Choroid plexus epithelial cell (primary cell): ENCODE data around the gene TAF13.
"Not testable (repeated sequence)": the region's sequence is repeated elsewhere in the genome, so short reads cannot be mapped to it uniquely, and the experiment has no call there.

ENCODE experiments used
- DNase-seq: peaks from one replicate; pipeline ENCODE4 v3.0.0-alpha.2; 2010; ENCODE audit warnings: low read depth
- H3K4me3 ChIP-seq: 2 replicates; pipeline ENCODE4 v1.5.1; 2011; ENCODE audit warnings: low read depth, mild to moderate bottlenecking, control low read depth, low read length, moderate library complexity
- TF ChIP-seq, protein P1 (sequence below): conservative IDR thresholded peaks from 2 replicates; pipeline ENCODE4 v1.5.1; 2011; ENCODE audit warnings: low read depth, mild to moderate bottlenecking, control low read depth, inconsistent platforms, low read length, moderate library complexity

The TAF13 gene

DNA sequence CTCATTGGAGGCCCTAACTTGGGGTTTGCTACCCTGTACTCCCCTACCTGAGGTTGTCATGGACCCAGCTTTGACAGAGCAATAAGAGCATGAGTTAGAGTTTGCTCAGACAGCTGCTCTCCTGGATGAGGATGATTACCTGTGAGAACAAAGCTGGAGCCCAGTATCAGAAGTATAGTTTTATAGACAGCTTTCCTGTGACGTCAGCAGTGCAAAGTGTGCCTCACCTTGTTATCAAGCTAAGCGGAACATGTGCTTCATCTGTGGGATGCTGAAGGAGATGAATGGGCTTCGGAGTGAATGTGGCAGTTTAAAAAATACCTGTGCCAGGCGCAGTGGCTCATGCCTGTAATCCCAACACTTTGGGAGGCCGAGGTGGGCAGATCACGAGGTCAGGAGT lies 28.5 kb downstream of the TAF13 start:
- no peak overlapping the region for H3K4me3 ChIP-seq
- no peak for DNase-seq
- TF ChIP-seq, protein P1, sequence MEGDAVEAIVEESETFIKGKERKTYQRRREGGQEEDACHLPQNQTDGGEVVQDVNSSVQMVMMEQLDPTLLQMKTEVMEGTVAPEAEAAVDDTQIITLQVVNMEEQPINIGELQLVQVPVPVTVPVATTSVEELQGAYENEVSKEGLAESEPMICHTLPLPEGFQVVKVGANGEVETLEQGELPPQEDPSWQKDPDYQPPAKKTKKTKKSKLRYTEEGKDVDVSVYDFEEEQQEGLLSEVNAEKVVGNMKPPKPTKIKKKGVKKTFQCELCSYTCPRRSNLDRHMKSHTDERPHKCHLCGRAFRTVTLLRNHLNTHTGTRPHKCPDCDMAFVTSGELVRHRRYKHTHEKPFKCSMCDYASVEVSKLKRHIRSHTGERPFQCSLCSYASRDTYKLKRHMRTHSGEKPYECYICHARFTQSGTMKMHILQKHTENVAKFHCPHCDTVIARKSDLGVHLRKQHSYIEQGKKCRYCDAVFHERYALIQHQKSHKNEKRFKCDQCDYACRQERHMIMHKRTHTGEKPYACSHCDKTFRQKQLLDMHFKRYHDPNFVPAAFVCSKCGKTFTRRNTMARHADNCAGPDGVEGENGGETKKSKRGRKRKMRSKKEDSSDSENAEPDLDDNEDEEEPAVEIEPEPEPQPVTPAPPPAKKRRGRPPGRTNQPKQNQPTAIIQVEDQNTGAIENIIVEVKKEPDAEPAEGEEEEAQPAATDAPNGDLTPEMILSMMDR = no peak

DNA sequence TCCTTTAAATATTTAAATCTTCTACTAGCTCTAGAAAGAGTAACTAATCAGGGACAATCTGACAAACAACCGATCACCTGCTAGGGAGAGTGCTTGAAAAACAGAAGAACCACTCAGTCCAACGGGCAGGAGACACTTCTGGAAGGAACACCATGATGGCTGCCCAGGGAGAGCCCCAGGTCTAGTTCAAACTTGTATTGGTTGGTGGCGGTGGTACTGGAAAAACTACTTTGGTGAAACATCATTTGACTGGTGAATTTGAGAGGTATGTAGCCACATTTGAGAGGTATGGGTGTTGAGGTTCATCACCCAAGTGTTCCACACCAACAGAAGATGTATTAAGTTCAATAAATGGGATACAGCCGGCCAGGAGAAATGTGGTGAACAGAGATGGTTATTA lies 29.1 kb downstream of the TAF13 start:
- no peak for DNase-seq
- no peak overlapping the region for H3K4me3 ChIP-seq
- TF ChIP-seq, protein P1 = no peak

- DNase-seq = no peak
- TF ChIP-seq, protein P1 = no peak
- H3K4me3 ChIP-seq = no peak overlapping the region
These were observed 30.2 kb downstream of the TAF13 start for GRCh38 chr1:109045595-109045994.

- peak within 1 kb of the TSS; percentile 87 for H3K4me3 ChIP-seq
- TF ChIP-seq, protein P1 = no peak
- peak; percentile 98 for DNase-seq
These were observed 34.0 kb downstream of the TAF13 start, which contains the start of gene WDR47 for GRCh38 chr1:109041621-109042468. Gene WDR47 (minus strand): TSS chr1:109042102. CDS start chr1:109023512, 18,590 bp downstream.

DNA sequence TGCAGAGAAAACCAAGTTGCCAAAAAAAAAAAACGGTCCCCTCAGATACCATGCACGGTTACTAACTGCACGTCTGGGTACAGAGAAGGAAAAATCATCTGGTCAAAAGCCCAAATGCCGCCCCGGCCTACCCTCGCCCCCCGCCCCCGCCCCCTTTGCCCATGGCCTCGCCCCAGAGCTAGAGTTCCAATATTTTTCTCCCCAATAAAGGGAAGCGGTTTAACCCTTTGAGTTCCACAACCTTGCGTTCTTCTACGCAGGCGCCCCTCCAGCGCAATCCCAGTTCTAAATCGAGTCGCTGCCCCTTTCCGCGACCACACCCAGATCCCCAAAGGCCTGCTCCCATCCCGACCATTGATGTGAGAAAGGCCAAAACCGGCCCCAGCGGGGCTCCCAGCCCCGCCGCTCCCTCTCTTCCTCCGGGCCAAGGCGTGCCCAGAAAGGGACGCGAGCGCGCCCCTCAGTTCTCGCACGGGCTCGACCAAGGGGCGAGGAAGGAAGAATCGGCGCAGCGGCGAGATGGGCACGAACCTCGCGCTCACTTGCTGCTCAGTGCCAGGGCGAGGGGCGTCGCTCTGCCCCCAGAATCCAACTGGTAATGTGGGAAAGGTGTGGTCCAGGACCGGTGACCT lies 34.7 kb downstream of the TAF13 start:
- TF ChIP-seq, protein P1 = no peak
- peak; percentile 23 for DNase-seq
- peak overlapping the region; percentile 87 for H3K4me3 ChIP-seq

DNA sequence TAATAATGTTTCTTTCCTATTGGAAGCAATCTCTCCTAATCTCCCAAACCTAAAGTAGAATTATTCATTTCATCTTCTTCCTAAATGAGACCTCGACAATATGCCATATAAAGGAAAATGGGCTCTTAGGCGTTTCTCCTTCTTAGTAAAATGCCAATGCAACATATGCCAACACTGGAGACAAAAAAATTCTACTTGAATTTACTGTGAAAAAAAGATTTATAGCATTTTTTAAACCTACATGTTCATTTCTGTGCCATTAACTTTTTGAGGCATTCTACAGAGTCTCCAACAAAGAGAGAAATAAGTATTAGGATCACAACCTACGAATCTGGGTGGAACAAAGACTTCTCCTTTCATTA lies 35.2 kb downstream of the TAF13 start:
- DNase-seq = no peak
- H3K4me3 ChIP-seq = peak overlapping the region; percentile 87
- TF ChIP-seq, protein P1 = no peak

GRCh38 chr1:109034382-109034781 lies 41.4 kb downstream of the TAF13 start:
- TF ChIP-seq, protein P1 = no peak
- no peak for DNase-seq
- no peak overlapping the region for H3K4me3 ChIP-seq

DNA sequence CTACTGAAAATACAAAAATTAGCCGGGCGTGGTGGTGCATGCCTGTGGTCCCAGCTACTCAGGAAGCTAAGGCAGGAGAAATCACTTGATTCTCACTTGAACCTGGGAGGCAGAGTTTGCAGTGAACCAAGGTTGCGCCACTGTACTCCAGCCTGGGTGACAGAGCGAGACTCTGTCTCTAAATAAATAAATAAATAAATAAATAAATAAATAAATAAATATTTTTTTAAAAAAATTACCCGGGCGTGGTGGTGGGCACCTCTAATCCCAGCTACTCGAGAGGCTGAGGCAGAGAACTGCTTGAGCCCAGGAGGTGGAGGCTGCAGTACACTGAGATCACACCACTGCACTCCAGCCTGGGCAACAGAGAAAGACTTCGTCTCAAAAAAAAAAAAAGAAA lies 46.3 kb downstream of the TAF13 start:
- H3K4me3 ChIP-seq, DNase-seq: not testable (repeated sequence)
